K562 treated with DMSO at 1 percent for 48 hours (cell line): ENCODE measurements around the gene NAA35. TPM values are rescaled to one million over a fixed set of nuclear protein-coding genes. Genes with fewer than 3 reads are reported as not detected.

Experiments used
- total RNA-seq: library from RNA; unstranded; fragments of 300-600 nt; gene quantifications from 2 replicates; pipeline ENCODE4 v1.2.3, GENCODE V29; 2022; ENCODE audit warnings: low replicate concordance; ENCODE audit errors: extremely low read depth

The NAA35 gene
- not detected in 2 replicates for total RNA-seq

GRCh38 chr9:85940832-85941621 lies at the start of gene NAA35:
TSS of gene NAA35 (plus strand) at chr9:85941146. CDS start at chr9:85942160, 1,014 bp downstream.

Other genes starting within 250 kb of the NAA35 start
- gene AGTPBP1, start 199.2 kb upstream of the NAA35 start, total RNA-seq, result not detected in 2 replicates
- not detected in 2 replicates for gene GOLM1, start 158.4 kb downstream of the NAA35 start, total RNA-seq